Right lung (tissue), 10 donors: Measurements from ENCODE around the gene GATA3. TPM values are rescaled to one million over a fixed set of nuclear protein-coding genes. Genes with fewer than 3 reads are reported as not detected.
"Not testable (repeated sequence)": the region's sequence is repeated elsewhere in the genome, so short reads cannot be mapped to it uniquely, and the experiment has no call there.

Experiments
- DNase-seq, 2 donors: peaks; one replicate each; pipeline ENCODE4 v3.0.0-alpha.2; 2013
- long read RNA-seq, 8 donors: transcript quantifications; one replicate each; lab custom pipeline, GENCODE V29; 2026
- polyA plus RNA-seq, 5 donors: library from polyadenylated mRNA; unstranded; fragments of 120-200 nt; gene quantifications; one replicate each; pipeline versions ENCODE4 v1.2.1 to v1.2.3, GENCODE V29; 2013; ENCODE audit warnings: inconsistent platforms in 1 of 5, low replicate concordance in 1 of 5; ENCODE audit not compliant: insufficient read length in 5 of 5, insufficient read depth in 1 of 5

GATA3 gene
- 1 to 10 TPM; 2.1 to 3.8 (median 2.5) TPM for polyA plus RNA-seq
- long read RNA-seq, donor 1 = 0 reads
- long read RNA-seq, donor 2, partial matches to known transcripts = 0 of 1 reads
- long read RNA-seq, donor 2, other reads (novel, unspliced or antisense) = 0 of 1 reads
- long read RNA-seq, donor 3, partial matches to known transcripts = 0 of 1 reads
- long read RNA-seq, donor 3, other reads (novel, unspliced or antisense) = 0 of 1 reads
- long read RNA-seq, donor 4, partial matches to known transcripts = 0 of 1 reads
- long read RNA-seq, donor 4, other reads (novel, unspliced or antisense) = 0 of 1 reads
- long read RNA-seq, donor 5, partial matches to known transcripts = 0 of 1 reads
- long read RNA-seq, donor 5, other reads (novel, unspliced or antisense) = 0 of 1 reads
- long read RNA-seq, donor 6, partial matches to known transcripts = 0 of 2 reads
- long read RNA-seq, donor 6, other reads (novel, unspliced or antisense) = 0 of 2 reads
- long read RNA-seq, donor 7 = 0 reads
- long read RNA-seq, donor 8 = 0 reads

- DNase-seq = no peak
These were observed at the start of gene GATA3 for GRCh38 chr10:8054494-8055407. GATA3 (plus strand) TSS chr10:8054688; CDS start chr10:8055656, 968 bp downstream.

GRCh38 chr10:8006274-8006999 lies 48.1 kb upstream of the GATA3 start:
- no peak for DNase-seq

DNA sequence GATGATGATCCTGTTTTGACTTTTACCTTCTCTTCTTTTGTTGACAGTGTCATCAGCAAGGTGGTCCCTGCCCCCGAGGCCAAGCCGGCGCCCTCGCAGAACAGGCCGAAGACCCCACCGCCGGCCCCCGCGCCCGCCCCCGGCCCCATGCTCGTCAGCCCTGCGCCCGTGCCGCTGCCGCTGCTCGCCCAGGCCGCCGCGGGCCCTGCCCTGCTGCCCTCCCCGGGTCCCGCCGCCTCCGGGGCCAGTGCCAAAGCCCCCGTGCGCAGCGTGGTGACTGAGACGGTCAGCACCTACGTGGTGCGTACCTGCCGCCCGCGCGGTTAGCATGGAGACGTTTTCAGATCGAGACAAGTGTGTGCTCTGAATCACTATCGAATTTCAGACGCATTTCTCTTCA lies 45.5 kb upstream of the GATA3 start:
- no peak for DNase-seq

DNA sequence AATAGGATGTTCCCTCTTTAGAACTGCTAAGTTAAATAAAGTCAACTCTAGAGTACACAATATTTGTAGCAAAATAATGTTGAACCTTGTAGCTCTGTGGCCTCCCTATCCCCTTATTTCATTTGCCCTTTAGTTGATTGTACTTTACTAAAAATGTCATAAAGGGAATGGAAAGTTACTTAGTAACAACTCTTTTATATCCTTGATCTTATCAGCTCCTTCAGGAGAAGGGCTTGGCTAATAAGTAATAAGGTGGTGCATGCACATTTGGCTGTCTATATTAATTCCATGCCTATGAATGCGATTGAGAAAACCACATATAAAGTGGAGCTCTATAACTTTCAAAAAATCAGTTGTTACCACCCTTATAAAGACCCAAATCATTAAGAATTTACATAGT lies 41.5 kb upstream of the GATA3 start:
- DNase-seq = no peak

- no peak for DNase-seq
These were observed 40.9 kb upstream of the GATA3 start for GRCh38 chr10:8013619-8014018.

- no peak for DNase-seq
These were observed 39.8 kb upstream of the GATA3 start for GRCh38 chr10:8014649-8015048.

GRCh38 chr10:8017277-8017676 lies 37.2 kb upstream of the GATA3 start:
- DNase-seq = no peak

DNA sequence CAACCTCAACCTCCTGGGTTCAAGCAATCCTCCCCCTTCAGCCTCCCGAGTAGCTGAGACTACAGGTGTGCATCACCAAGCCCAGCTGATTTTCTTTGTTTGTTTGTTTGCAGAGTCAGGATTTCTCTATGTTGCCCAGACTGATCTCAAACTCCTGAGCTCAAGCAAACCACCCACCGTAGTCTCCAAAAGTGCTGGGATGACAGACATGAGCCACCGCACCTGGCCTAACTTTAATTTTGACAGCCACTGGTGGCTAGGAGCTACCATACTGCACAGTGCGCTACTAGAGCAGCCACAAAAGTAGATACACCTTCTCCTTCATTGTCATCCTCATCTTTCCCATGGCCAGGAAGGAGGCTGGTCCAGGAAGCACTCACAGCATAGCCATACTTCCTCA lies 31.2 kb upstream of the GATA3 start:
- DNase-seq = no peak

- DNase-seq = no peak
These were observed 30.6 kb upstream of the GATA3 start for GRCh38 chr10:8023851-8024250.

DNA sequence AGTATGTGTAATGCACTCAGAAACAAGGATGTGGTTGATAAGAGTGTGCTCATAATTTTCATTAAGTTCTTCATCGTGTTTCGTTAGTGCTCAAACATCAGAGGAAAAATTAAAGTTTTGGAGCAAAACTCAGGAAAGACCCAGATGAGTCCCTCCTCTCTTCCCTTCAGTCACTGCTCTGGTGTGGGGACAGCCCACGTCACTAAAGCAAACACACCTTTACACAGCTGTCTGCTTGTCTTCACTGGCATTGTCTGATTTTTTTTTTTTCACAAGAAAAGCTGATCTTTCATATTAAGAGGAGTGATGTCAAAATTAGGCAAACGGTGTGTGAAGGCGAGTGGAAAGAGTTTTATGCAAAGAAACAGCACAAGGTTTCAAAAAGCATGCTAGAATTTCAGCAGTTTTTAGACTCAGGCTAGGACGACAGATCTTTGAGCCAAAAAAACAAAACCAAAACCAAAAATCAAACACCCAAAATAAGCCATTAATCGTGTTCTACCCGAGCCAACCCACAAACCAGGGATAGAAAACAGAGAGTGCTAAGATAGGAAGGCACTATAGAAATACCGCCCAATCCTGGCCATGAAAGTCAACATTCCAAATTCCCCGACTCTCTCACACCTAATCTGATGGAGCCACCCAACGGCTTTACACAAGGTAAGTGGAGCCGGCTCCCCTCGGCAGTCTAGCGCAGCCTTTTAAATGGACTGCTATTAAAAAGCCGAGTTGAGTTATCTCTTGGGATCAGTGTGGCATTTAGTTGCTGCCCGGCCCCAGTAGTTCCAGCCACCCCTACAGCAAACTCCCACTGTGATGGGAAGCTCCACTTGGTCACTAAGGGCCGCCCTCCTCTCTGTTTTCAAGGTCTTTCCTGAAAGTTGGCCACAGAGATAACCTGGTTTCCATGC lies 27.9 kb upstream of the GATA3 start:
- DNase-seq = no peak

DNA sequence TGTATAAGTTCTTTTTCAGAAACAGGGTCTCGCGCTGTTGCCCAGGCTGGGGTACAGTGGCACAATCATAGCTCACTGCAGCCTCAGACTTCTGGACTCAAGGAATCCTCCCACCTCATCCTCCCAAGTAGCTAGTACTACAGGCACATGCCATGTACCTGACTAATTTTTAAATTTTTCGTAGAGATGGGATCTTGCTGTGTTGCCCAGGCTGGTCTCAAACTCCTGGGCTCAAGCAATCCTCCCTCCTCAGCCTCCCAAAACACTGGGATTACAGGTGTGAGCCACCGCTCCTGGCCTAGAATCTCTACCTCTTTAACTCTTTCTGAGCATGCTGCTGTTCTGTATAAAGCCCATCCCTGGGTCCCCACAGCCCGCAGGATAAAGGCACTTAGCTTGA lies 23.3 kb upstream of the GATA3 start:
- DNase-seq = not testable (repeated sequence)

DNA sequence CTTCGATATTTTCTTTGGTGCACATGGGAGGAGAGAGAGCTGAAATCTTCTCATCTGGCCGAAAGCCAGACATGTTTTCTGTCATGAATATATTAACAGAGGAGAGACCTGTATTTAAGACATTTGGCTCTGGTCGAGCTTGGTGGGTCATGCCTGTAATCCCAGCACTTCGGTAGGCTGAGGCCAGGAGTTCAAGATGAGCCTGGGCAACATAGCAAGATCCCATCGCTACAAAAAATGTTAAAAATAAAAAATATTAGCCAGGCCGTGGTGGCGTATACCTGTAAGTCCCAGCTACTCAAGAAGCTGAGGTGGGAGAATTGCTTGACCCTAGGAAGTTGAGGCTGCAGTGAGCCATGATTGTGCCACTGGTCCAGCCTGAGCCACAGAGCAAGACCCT lies 21.9 kb upstream of the GATA3 start:
- no peak for DNase-seq

DNA sequence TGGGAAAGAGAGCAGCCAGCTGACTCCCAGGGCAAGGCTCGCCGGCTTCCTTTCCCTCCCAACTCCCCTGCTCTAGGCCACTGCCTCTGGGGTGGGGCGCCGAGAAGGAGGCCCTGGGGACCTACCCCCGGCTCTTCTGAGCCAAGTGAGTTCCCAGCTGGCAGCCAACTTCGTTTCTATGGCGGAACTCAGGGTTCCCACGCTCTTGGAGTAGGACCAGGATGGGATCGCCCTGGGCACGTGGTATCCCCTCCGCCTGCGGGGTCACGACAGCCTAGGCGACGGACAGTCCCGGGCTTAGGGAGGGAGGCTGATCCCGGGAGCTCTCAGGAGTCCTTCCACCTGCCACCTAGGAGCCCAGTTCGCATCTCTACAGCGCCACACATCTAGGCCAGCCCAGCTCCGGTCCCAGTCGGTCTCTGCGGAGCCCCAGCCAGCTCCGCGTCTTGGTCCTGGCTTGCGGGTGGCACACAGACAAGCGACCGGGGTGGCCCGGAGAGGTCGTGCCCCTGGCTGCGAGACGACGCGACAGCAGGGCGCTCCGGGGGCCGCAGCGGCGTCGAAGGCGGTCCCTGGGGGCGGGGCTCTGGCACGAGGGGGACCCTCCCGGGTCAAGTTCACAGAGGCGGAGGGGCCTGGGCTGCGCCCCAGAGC lies 20.5 kb upstream of the GATA3 start:
- DNase-seq = no peak

- DNase-seq = no peak
These were observed 20.0 kb upstream of the GATA3 start for GRCh38 chr10:8034466-8035005.

DNA sequence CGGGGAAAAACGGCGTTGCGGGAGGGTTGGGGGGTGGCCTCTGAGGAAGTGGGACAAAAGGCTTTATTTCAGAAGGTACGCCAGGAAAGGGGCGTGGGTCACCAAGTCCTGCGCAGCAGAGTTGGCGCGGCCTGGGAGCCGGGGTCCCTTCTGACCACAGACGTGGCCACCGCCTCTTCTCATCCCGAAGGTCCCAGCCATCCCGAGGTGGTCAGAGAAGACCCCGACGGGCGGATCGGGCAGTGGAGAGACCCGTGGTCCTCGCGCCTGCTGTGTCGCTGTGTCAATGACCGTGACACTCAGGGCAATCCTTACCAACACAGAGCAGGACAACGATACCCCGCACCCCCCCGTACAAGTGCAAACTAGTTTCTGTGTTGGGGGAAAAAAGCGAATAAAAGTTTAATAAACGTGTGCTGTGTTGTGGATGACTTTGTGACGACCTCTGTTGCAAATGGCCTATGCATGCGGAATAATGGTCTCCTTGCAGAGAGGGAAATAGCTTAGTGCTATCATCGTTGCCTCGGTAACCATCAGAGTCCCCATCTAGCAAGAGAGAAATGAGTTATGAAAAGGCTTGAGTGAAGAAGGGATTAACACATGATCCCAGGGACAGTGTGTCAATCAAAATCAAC lies 19.4 kb upstream of the GATA3 start:
- no peak for DNase-seq

GRCh38 chr10:8035641-8036470 lies 18.6 kb upstream of the GATA3 start:
- DNase-seq = no peak

DNA sequence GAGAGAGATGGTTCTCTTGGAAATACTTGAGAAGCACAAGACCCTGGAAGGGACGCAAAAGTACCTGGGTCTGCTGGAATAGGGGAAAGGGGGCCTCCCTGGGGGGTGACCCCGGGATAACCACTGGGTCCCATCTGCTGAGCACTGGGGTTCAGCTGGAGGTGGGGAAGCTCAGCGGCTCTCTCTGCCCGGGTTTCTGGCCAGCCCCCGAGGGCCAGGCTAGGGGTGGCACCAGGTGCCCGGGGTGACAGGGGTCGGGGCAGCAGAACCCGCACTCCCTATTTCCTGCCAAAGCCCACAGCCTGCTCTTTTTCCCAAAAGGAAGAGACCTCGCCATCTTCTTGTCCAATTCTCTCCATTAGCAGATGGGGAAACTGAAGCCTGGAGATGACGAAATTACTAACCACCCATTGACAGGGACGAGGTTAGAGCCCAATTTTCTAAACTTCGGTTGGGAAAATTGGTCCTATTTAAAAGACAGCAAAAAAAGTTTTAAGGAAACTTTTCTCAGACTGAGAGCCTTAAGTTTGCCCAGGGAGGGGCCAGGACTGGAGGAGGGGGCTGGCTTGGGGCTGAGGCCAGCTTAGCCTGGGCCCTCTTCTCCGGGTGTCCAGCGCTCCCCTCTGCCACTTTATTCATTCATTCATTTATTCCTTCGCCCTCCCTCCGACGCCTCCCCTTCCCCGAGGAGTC lies 17.8 kb upstream of the GATA3 start:
- DNase-seq = no peak
